HTERT RPE-1 (cell line): ENCODE data around the gene SERPINA3.
"Not testable (repeated sequence)": the region's sequence is repeated elsewhere in the genome, so short reads cannot be mapped to it uniquely, and the experiment has no call there.

Experiments
- in situ Hi-C: fragments of 300-500 bp; cut with MboI; formaldehyde crosslinking; loops from 4 replicates; pipeline ENCODE4 v1.14.3; 2020; ENCODE audit warnings: low sequenced_read_pairs

SERPINA3 gene

GRCh38 chr14:94631050-94631449, 18.9 kb downstream of the SERPINA3 start:
- in situ Hi-C loops, result no loop called here

- in situ Hi-C loops, result no loop called here
Measured at GRCh38 chr14:94631536-94632304, 19.5 kb downstream of the SERPINA3 start.

GRCh38 chr14:94632305-94632590, 20.1 kb downstream of the SERPINA3 start:
- in situ Hi-C loops, result no loop called here

- in situ Hi-C loops, result no loop called here
Measured at GRCh38 chr14:94633121-94633520, 20.9 kb downstream of the SERPINA3 start.

GRCh38 chr14:94635154-94635553, 23.0 kb downstream of the SERPINA3 start:
- in situ Hi-C loops, result no loop called here

- in situ Hi-C loops, result no loop called here
Measured at GRCh38 chr14:94636744-94637412, 24.7 kb downstream of the SERPINA3 start.

- in situ Hi-C loops, result not testable (repeated sequence)
Measured at GRCh38 chr14:94637814-94638213, 25.6 kb downstream of the SERPINA3 start.

GRCh38 chr14:94638339-94638738, 26.1 kb downstream of the SERPINA3 start:
- in situ Hi-C loops, result no loop called here

- in situ Hi-C loops, result no loop called here
Measured at GRCh38 chr14:94638961-94639817, 27.0 kb downstream of the SERPINA3 start.

GRCh38 chr14:94640721-94641631, 28.8 kb downstream of the SERPINA3 start:
- in situ Hi-C loops, result no loop called here

GRCh38 chr14:94641632-94641955, 29.4 kb downstream of the SERPINA3 start:
- in situ Hi-C loops, result no loop called here

GRCh38 chr14:94643316-94644101, 31.3 kb downstream of the SERPINA3 start:
- in situ Hi-C loops, result no loop called here

GRCh38 chr14:94644102-94644535, 31.9 kb downstream of the SERPINA3 start:
- in situ Hi-C loops, result no loop called here

GRCh38 chr14:94646066-94646465, 33.9 kb downstream of the SERPINA3 start:
- in situ Hi-C loops, result no loop called here

GRCh38 chr14:94646481-94646880, 34.3 kb downstream of the SERPINA3 start:
- in situ Hi-C loops, result no loop called here

GRCh38 chr14:94648801-94649200, 36.6 kb downstream of the SERPINA3 start:
- in situ Hi-C loops, result no loop called here

GRCh38 chr14:94649543-94650443, 37.6 kb downstream of the SERPINA3 start:
- in situ Hi-C loops, result no loop called here

GRCh38 chr14:94650444-94650775, 38.2 kb downstream of the SERPINA3 start:
- in situ Hi-C loops, result no loop called here
